Hepatocyte (in vitro differentiated cells): Measurements from ENCODE around the gene NME8. TPM values are rescaled to one million over a fixed set of nuclear protein-coding genes. Genes with fewer than 3 reads are reported as not detected.

Source experiments
- DNase-seq: peaks from one replicate; pipeline ENCODE4 v3.0.0-alpha.2; 2016; ENCODE audit warnings: low spot score
- H2AFZ ChIP-seq: fragments of 200-600 bp; sonication (generic); 2 replicates; pipeline ENCODE4 v1.6.0; 2016; ENCODE audit warnings: antibody characterized with exemption, mild to moderate bottlenecking
- H3K27ac ChIP-seq: fragments of 200-600 bp; sonication (generic); 2 replicates; pipeline ENCODE4 v1.5.1; 2016; ENCODE audit warnings: mild to moderate bottlenecking
- H3K27me3 ChIP-seq: fragments of 200-600 bp; sonication (generic); 2 replicates; pipeline ENCODE4 v1.6.1; 2016
- H3K36me3 ChIP-seq: fragments of 200-600 bp; sonication (generic); replicated peaks from 2 replicates; pipeline ENCODE4 v1.5.1; 2016; ENCODE audit warnings: low read depth; ENCODE audit not compliant: insufficient read depth
- H3K4me1 ChIP-seq: fragments of 200-600 bp; sonication (generic); 2 replicates; pipeline ENCODE4 v1.5.1; 2016; ENCODE audit warnings: mild to moderate bottlenecking, moderate library complexity; ENCODE audit not compliant: insufficient read depth
- H3K4me2 ChIP-seq: fragments of 200-600 bp; sonication (generic); 2 replicates; pipeline ENCODE4 v1.6.0; 2016
- H3K4me3 ChIP-seq: fragments of 200-600 bp; sonication (generic); 2 replicates; pipeline ENCODE4 v1.5.1; 2016; ENCODE audit warnings: mild to moderate bottlenecking
- H3K79me2 ChIP-seq: fragments of 200-600 bp; sonication (generic); 2 replicates; pipeline ENCODE4 v1.6.0; 2017; ENCODE audit warnings: mild to moderate bottlenecking
- H3K9me2 ChIP-seq: fragments of 200-600 bp; sonication (generic); replicated peaks from 2 replicates; pipeline ENCODE4 v1.6.0; 2017; ENCODE audit warnings: mild to moderate bottlenecking; ENCODE audit not compliant: insufficient read depth
- H3K9me3 ChIP-seq: fragments of 200-600 bp; sonication (generic); 2 replicates; pipeline ENCODE4 v1.5.1; 2016; ENCODE audit warnings: low read depth, mild to moderate bottlenecking
- H4K20me1 ChIP-seq: fragments of 200-600 bp; sonication (generic); 2 replicates; pipeline ENCODE4 v1.6.0; 2016; ENCODE audit warnings: mild to moderate bottlenecking; ENCODE audit not compliant: insufficient read depth, poor library complexity, severe bottlenecking
- EZH2 ChIP-seq: fragments of 200-600 bp; sonication (generic); IDR thresholded peaks from 2 replicates; pipeline ENCODE4 v1.6.1; 2016; ENCODE audit warnings: antibody characterized with exemption, mild to moderate bottlenecking, borderline replicate concordance
- EZH2phosphoT487 ChIP-seq: fragments of 200-600 bp; sonication (generic); IDR thresholded peaks from one replicate; pipeline ENCODE4 v1.6.1; 2018; ENCODE audit warnings: antibody characterized with exemption, mild to moderate bottlenecking, low read depth, moderate library complexity; ENCODE audit not compliant: unreplicated experiment, severe bottlenecking
- WGBS: methylation state at CpG from one replicate; pipeline ENCODE4 v1.1.6; 2016; ENCODE audit warnings: low lambda C conversion rate; ENCODE audit errors: missing lambda C conversion rate; 5-methylcytosine and 5-hydroxymethylcytosine counted together
- polyA plus RNA-seq: library from polyadenylated mRNA; unstranded; fragments of >200 nt; fragmentation: Nextera tagmentation; extraction: Ambion mirVana; gene quantifications from 2 replicates; pipeline ENCODE4 v1.2.1, GENCODE V29; 2016
- total RNA-seq: library from RNA; depleted of rRNA; stranded (reverse); fragments of >200 nt; gene quantifications from 2 replicates; pipeline ENCODE4 v1.2.3, GENCODE V29; 2014
- TF ChIP-seq, protein P1 (sequence below): fragments of 200-600 bp; sonication (generic); IDR thresholded peaks from 2 replicates; pipeline ENCODE4 v1.5.1; 2016; ENCODE audit warnings: antibody characterized with exemption, mild to moderate bottlenecking; ENCODE audit not compliant: poor library complexity

Gene NME8
- total and polyA plus RNA-seq, 2 experiments from 2014 or later, result not detected

DNA sequence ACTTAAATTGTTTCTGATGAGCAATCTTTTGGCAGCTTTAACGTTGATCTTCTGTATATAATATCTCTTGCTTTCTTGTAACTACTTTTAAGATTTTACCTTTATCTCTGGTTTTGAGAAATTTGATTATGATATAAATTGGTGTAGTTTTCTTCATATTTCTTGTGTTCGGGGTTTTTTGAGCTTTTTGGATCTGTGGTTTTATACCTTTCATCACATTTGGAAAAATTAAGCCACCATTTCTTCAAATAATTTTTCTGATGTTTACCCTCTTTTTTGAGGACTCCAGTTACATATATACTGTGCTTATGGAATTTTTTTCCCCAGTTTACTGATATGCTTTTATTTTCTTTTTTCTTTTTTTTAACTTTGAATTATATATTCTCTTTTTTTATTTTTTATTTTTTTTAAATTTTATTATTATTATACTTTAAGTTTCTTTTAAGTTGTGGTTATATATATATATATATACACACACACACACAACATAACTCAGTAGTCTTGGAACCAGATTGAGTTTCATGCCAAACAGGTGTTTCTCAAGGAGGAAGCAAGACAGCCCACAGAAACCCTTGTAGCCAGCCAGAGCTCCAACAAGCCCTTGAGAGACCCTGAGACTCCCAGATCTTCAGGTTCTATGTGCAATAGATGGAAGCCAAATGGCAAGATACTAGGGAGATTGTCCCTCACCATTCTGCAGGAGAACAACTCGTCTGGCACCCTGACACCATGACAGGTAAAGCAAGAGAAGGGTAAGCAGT is 27.5 kb upstream of the NME8 start:
- Histone ChIP-seq H3K27ac (no peak overlapping the region), H3K4me2 (no peak overlapping the region), H3K4me1 (no peaks in the 10 kb centered on the region), H3K27me3 (no peaks in the 10 kb centered on the region), H4K20me1 (no peaks in the 10 kb centered on the region), H3K9me2 (no peaks in the 10 kb centered on the region), H3K4me3 (no peak overlapping the region), H3K79me2 (no peaks in the 10 kb centered on the region), H3K36me3 (no peaks in the 10 kb centered on the region), H3K9me3 (peaks cover 4% of the 10 kb centered on the region), H2AFZ (no peak overlapping the region)
- TF ChIP-seq, protein P1, sequence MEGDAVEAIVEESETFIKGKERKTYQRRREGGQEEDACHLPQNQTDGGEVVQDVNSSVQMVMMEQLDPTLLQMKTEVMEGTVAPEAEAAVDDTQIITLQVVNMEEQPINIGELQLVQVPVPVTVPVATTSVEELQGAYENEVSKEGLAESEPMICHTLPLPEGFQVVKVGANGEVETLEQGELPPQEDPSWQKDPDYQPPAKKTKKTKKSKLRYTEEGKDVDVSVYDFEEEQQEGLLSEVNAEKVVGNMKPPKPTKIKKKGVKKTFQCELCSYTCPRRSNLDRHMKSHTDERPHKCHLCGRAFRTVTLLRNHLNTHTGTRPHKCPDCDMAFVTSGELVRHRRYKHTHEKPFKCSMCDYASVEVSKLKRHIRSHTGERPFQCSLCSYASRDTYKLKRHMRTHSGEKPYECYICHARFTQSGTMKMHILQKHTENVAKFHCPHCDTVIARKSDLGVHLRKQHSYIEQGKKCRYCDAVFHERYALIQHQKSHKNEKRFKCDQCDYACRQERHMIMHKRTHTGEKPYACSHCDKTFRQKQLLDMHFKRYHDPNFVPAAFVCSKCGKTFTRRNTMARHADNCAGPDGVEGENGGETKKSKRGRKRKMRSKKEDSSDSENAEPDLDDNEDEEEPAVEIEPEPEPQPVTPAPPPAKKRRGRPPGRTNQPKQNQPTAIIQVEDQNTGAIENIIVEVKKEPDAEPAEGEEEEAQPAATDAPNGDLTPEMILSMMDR, result no peak
- TF ChIP-seq EZH2phosphoT487, result no peak
- DNase-seq, result no peak
- WGBS, result 80% methylated on average over 3 of the region's 3 CpGs

DNA sequence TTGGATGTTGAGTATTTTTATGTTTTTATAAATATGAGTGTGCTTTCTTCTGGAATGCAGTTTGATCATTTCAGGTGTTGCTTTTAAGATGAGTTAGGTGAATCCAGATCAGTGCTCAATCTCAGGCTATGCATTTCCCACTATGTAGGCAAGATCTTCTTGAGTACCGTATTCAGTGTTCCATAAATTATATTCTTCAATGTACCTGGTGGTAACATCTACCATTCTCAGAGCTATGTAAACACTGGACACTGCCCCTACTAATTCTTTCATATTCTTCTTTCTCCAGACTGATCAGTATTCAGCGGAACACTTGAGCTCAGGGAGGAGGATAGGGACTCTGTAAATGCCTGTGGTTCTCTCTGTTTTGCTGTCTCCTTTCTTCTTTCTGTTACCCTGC is 25.5 kb upstream of the NME8 start:
- TF ChIP-seq EZH2 (no peak), EZH2phosphoT487 (no peak)
- TF ChIP-seq, protein P1, result no peak
- H3K4me1 ChIP-seq, result no peaks in the 10 kb centered on the region
- no peak for DNase-seq
- H4K20me1 ChIP-seq, result no peaks in the 10 kb centered on the region
- no peak overlapping the region for H3K4me2 ChIP-seq
- H3K79me2 ChIP-seq, result no peaks in the 10 kb centered on the region
- H3K9me3 ChIP-seq, result peaks cover 4% of the 10 kb centered on the region
- no peaks in the 10 kb centered on the region for H3K9me2 ChIP-seq
- no peak overlapping the region for H2AFZ ChIP-seq
- no peaks in the 10 kb centered on the region for H3K27me3 ChIP-seq
- H3K27ac ChIP-seq, result no peak overlapping the region
- H3K4me3 ChIP-seq, result no peak overlapping the region
- WGBS, result 95% methylated on average over 2 of the region's 2 CpGs
- H3K36me3 ChIP-seq, result no peaks in the 10 kb centered on the region

DNA sequence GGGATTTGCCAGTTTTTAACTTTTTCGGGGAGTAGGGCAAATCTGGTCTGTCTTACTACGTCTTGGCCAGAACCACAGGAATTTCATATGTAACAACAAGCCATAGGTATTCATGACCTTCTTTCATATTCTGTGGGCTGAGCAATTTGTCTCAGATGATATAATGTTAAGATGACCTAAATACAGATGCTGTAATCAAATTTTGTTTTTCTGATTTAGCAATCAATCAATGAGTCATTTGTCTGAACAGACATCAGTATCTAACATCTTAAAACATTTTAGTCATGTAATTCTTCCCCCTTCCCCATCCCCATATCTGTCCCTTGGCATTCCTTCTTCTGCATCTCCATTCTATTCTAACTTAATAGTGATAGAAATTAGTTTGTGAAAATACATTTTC is 24.8 kb upstream of the NME8 start:
- TF ChIP-seq EZH2, result no peak
- Histone ChIP-seq H3K4me1 (no peaks in the 10 kb centered on the region), H3K27me3 (no peaks in the 10 kb centered on the region), H3K4me3 (no peak overlapping the region), H3K4me2 (no peak overlapping the region), H3K9me2 (no peaks in the 10 kb centered on the region), H3K79me2 (no peaks in the 10 kb centered on the region), H4K20me1 (no peaks in the 10 kb centered on the region), H3K36me3 (no peaks in the 10 kb centered on the region), H3K27ac (no peak overlapping the region), H2AFZ (no peak overlapping the region), H3K9me3 (peaks cover 4% of the 10 kb centered on the region)
- no peak for DNase-seq
- 65% methylated on average over 2 of the region's 2 CpGs for WGBS

DNA sequence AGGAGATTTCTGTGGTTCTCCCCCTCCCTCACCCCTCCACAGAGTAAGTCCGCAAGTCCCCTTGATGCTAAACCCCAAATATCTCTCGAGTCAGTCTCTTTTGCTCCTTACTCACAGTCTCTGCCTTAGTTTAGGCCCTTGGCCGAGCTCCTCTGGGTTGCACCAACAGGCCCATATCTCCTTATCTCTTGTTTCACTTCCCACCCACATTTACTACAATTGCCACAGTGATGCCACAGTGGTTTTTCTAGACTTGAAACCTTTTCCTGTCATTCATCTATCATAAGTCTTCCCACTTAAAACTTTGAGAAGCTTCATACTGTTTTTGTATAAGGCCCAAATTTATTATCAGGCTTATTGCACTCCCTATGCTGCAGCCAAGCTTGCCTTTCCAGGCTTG is 23.4 kb upstream of the NME8 start:
- WGBS, result 58% methylated on average over 3 of the region's 3 CpGs
- Histone ChIP-seq H3K9me3 (peaks cover 4% of the 10 kb centered on the region), H4K20me1 (no peaks in the 10 kb centered on the region), H3K27me3 (no peaks in the 10 kb centered on the region), H3K4me2 (no peak overlapping the region), H3K4me3 (no peak overlapping the region), H3K9me2 (no peaks in the 10 kb centered on the region), H3K4me1 (no peaks in the 10 kb centered on the region), H3K36me3 (no peaks in the 10 kb centered on the region), H3K79me2 (no peaks in the 10 kb centered on the region), H2AFZ (no peak overlapping the region), H3K27ac (no peak overlapping the region)
- DNase-seq, result no peak
- TF ChIP-seq, protein P1, result no peak
- TF ChIP-seq EZH2, result no peak
- no peak for TF ChIP-seq EZH2phosphoT487
